HepG2 (cell line): ENCODE measurements around the gene GCN1. TPM values are rescaled to one million over a fixed set of nuclear protein-coding genes. Genes with fewer than 3 reads are reported as not detected.

ENCODE experiments used
- CCAR2 ChIP-seq: fragments of 200-400 bp; formaldehyde crosslinking; optimal IDR thresholded peaks from 2 replicates; pipeline ENCODE3; 2018; ENCODE audit warnings: low read depth, mild to moderate bottlenecking, low read length, moderate library complexity
- ELF3 ChIP-seq: IDR thresholded peaks from 2 replicates; pipeline ENCODE4 v1.6.1; 2016; ENCODE audit warnings: missing genetic modification reagents, missing compliant biosample characterization
- GFI1 ChIP-seq: sonication (generic); formaldehyde crosslinking; IDR thresholded peaks from 2 replicates; pipeline ENCODE4 v1.5.0; 2020; ENCODE audit warnings: missing genetic modification reagents, mild to moderate bottlenecking, borderline replicate concordance
- GZF1 ChIP-seq: sonication (generic); formaldehyde crosslinking; IDR thresholded peaks from 2 replicates; pipeline ENCODE4 v1.5.1; 2020; ENCODE audit warnings: mild to moderate bottlenecking, missing genetic modification reagents
- HNF4A ChIP-seq: sonication (generic); formaldehyde crosslinking; IDR thresholded peaks from 2 replicates; pipeline ENCODE4 v1.4.0; 2020; ENCODE audit warnings: missing genetic modification reagents
- HNRNPL ChIP-seq: fragments of 200-400 bp; formaldehyde crosslinking; IDR thresholded peaks from 2 replicates; pipeline ENCODE4 v1.6.1; 2017; ENCODE audit warnings: mild to moderate bottlenecking, low read depth, low read length
- HNRNPLL ChIP-seq: fragments of 200-400 bp; formaldehyde crosslinking; IDR thresholded peaks from 2 replicates; pipeline ENCODE4 v1.6.1; 2017; ENCODE audit warnings: mild to moderate bottlenecking, low read depth, low read length; ENCODE audit not compliant: poor library complexity, severe bottlenecking
- ZFP1 ChIP-seq: IDR thresholded peaks from 2 replicates; pipeline ENCODE4 v1.6.1; 2016
- ZNF546 ChIP-seq: sonication (generic); formaldehyde crosslinking; conservative IDR thresholded peaks from 2 replicates; pipeline ENCODE4 v1.8.1; 2023; ENCODE audit warnings: mild to moderate bottlenecking, missing genetic modification reagents
- ZNF770 ChIP-seq: sonication (generic); formaldehyde crosslinking; IDR thresholded peaks from 2 replicates; pipeline ENCODE4 v1.5.0; 2020; ENCODE audit warnings: mild to moderate bottlenecking, missing genetic modification reagents
- ZNF784 ChIP-seq: sonication (generic); formaldehyde crosslinking; IDR thresholded peaks from 2 replicates; pipeline ENCODE4 v1.5.1; 2020; ENCODE audit warnings: missing genetic modification reagents, mild to moderate bottlenecking, borderline replicate concordance
- ZNF850 ChIP-seq: sonication (generic); formaldehyde crosslinking; conservative IDR thresholded peaks from 2 replicates; pipeline ENCODE4 v1.9.0; 2021; ENCODE audit warnings: mild to moderate bottlenecking, missing genetic modification reagents
- polyA plus RNA-seq, 8 experiments: library from polyadenylated mRNA; depleted of rRNA in 3 of 8; stranded (reverse) in 7 of 8; unstranded in 1 of 8; fragments of >200 nt; fragmentation: Illumina TruSeq in 4 of 8; extraction: Trizol in 4 of 8; gene quantifications; 2 replicates each; pipeline versions ENCODE4 v1.2.1 to v1.2.3, GENCODE V29; 2011 to 2016; ENCODE audit warnings: low read depth in 4 of 8, missing spikeins in 1 of 8, mixed read lengths in 1 of 8; ENCODE audit not compliant: insufficient read depth in 1 of 8
- total RNA-seq, 5 experiments: library from RNA; depleted of rRNA; stranded (reverse); fragments of >200 nt; fragmentation: Illumina TruSeq; extraction: Trizol; gene quantifications; 2 replicates each; pipeline ENCODE4 v1.2.3, GENCODE V29; 2016; ENCODE audit warnings: low read depth in 1 of 5
- TF ChIP-seq, protein P1 (sequence below): sonication (generic); formaldehyde crosslinking; IDR thresholded peaks from 2 replicates; pipeline ENCODE4 v1.9.0; 2021; ENCODE audit warnings: missing genetic modification reagents, borderline replicate concordance
- TF ChIP-seq, protein P2 (sequence below): fragments of 450-650 bp; IDR thresholded peaks from 2 replicates; pipeline ENCODE4 v1.6.1; 2016
- TF ChIP-seq, protein P3 (sequence below): sonication (generic); formaldehyde crosslinking; conservative IDR thresholded peaks from 2 replicates; pipeline ENCODE4 v1.8.0; 2022; ENCODE audit warnings: low read depth, missing genetic modification reagents
- TF ChIP-seq, protein P4 (sequence below): sonication (generic); formaldehyde crosslinking; IDR thresholded peaks from 2 replicates; pipeline ENCODE4 v1.5.0; 2020; ENCODE audit warnings: mild to moderate bottlenecking, missing genetic modification reagents

The GCN1 gene
- total and polyA plus RNA-seq, 2 of the 13 experiments (the other 11 are each of a cell fraction or from before 2014, with no cell fraction given): 58.2 to 83.0 TPM

- TF ChIP-seq ZNF784 (CRISPR knock-in tag) (peak; percentile 75), ZFP1 (CRISPR knock-in tag) (0 out of 2 replicates have a peak, but pooled peaks have one; percentile 31), GFI1 (CRISPR knock-in tag) (no peak), HNF4A (CRISPR knock-in tag) (peak; percentile 99), ZNF770 (no peak), HNRNPL (peak; percentile 71; the same call in 1 of the 2 replicates), GZF1 (CRISPR knock-in tag) (no peak), HNRNPLL (peak; percentile 37), ZNF546 (CRISPR knock-in tag) (no peak; the same call in 1 of the 2 replicates), ELF3 (CRISPR knock-in tag) (peak; percentile 76), CCAR2 (no peak), ZNF850 (CRISPR knock-in tag) (no peak)
- TF ChIP-seq, protein P1, sequence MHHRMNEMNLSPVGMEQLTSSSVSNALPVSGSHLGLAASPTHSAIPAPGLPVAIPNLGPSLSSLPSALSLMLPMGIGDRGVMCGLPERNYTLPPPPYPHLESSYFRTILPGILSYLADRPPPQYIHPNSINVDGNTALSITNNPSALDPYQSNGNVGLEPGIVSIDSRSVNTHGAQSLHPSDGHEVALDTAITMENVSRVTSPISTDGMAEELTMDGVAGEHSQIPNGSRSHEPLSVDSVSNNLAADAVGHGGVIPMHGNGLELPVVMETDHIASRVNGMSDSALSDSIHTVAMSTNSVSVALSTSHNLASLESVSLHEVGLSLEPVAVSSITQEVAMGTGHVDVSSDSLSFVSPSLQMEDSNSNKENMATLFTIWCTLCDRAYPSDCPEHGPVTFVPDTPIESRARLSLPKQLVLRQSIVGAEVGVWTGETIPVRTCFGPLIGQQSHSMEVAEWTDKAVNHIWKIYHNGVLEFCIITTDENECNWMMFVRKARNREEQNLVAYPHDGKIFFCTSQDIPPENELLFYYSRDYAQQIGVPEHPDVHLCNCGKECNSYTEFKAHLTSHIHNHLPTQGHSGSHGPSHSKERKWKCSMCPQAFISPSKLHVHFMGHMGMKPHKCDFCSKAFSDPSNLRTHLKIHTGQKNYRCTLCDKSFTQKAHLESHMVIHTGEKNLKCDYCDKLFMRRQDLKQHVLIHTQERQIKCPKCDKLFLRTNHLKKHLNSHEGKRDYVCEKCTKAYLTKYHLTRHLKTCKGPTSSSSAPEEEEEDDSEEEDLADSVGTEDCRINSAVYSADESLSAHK (CRISPR knock-in tag): no peak
- TF ChIP-seq, protein P2, sequence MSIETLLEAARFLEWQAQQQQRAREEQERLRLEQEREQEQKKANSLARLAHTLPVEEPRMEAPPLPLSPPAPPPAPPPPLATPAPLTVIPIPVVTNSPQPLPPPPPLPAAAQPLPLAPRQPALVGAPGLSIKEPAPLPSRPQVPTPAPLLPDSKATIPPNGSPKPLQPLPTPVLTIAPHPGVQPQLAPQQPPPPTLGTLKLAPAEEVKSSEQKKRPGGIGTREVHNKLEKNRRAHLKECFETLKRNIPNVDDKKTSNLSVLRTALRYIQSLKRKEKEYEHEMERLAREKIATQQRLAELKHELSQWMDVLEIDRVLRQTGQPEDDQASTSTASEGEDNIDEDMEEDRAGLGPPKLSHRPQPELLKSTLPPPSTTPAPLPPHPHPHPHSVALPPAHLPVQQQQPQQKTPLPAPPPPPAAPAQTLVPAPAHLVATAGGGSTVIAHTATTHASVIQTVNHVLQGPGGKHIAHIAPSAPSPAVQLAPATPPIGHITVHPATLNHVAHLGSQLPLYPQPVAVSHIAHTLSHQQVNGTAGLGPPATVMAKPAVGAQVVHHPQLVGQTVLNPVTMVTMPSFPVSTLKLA: no peak
- TF ChIP-seq, protein P3, sequence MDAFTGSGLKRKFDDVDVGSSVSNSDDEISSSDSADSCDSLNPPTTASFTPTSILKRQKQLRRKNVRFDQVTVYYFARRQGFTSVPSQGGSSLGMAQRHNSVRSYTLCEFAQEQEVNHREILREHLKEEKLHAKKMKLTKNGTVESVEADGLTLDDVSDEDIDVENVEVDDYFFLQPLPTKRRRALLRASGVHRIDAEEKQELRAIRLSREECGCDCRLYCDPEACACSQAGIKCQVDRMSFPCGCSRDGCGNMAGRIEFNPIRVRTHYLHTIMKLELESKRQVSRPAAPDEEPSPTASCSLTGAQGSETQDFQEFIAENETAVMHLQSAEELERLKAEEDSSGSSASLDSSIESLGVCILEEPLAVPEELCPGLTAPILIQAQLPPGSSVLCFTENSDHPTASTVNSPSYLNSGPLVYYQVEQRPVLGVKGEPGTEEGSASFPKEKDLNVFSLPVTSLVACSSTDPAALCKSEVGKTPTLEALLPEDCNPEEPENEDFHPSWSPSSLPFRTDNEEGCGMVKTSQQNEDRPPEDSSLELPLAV: no peak
- TF ChIP-seq, protein P4, sequence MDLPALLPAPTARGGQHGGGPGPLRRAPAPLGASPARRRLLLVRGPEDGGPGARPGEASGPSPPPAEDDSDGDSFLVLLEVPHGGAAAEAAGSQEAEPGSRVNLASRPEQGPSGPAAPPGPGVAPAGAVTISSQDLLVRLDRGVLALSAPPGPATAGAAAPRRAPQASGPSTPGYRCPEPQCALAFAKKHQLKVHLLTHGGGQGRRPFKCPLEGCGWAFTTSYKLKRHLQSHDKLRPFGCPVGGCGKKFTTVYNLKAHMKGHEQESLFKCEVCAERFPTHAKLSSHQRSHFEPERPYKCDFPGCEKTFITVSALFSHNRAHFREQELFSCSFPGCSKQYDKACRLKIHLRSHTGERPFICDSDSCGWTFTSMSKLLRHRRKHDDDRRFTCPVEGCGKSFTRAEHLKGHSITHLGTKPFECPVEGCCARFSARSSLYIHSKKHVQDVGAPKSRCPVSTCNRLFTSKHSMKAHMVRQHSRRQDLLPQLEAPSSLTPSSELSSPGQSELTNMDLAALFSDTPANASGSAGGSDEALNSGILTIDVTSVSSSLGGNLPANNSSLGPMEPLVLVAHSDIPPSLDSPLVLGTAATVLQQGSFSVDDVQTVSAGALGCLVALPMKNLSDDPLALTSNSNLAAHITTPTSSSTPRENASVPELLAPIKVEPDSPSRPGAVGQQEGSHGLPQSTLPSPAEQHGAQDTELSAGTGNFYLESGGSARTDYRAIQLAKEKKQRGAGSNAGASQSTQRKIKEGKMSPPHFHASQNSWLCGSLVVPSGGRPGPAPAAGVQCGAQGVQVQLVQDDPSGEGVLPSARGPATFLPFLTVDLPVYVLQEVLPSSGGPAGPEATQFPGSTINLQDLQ (CRISPR knock-in tag): no peak
These were observed 34.0 kb upstream of the GCN1 start (continued) for GRCh38 chr12:120228291-120229070.
